SIG-M5 treated with dmso at 0.1 percent for 504 hours (cell line): Measurements from ENCODE around the gene RBFOX1.

Source experiments
- DNase-seq: peaks from one replicate; lab custom pipeline; 2025; ENCODE audit not compliant: unreplicated experiment; lab: John Stamatoyannopoulos, UW

RBFOX1 gene

GRCh38 chr16:7748522-7748921, 415.9 kb downstream of the RBFOX1 start:
- no peak for DNase-seq

- DNase-seq, result no peak
Observed at GRCh38 chr16:7755347-7755882, 422.8 kb downstream of the RBFOX1 start.
